CD14-positive monocyte (primary cell): Measurements from ENCODE around the gene SH3GLB1. TPM values are rescaled to one million over a fixed set of nuclear protein-coding genes. Genes with fewer than 3 reads are reported as not detected.

Experiments
- DNase-seq, 3 donors: peaks; one replicate each; pipeline ENCODE4 v3.0.0-alpha.2; 2011 to 2022
- H2AFZ ChIP-seq: 2 replicates; pipeline ENCODE4 v1.6.0; 2012; ENCODE audit warnings: mild to moderate bottlenecking, low read depth, low read length, inconsistent platforms; ENCODE audit not compliant: insufficient read depth, poor library complexity, severe bottlenecking
- H3K27ac ChIP-seq, 2 donors: 1 replicate in 1 of 2; 2 replicates in 1 of 2; pipeline ENCODE4 v1.5.1; 2012 to 2013; ENCODE audit warnings: low read length in 2 of 2, control low read depth in 1 of 2, inconsistent platforms in 1 of 2, low read depth in 1 of 2, mild to moderate bottlenecking in 1 of 2
- H3K27me3 ChIP-seq, 2 donors: one replicate each; pipeline versions ENCODE4 v1.6.0 to v1.6.1; 2011 to 2013; ENCODE audit warnings: low read length in 2 of 2; ENCODE audit not compliant: control insufficient read depth in 2 of 2, insufficient read depth in 2 of 2
- H3K36me3 ChIP-seq, 2 donors: replicated peaks in 1 of 2; 1 replicate in 1 of 2; 2 replicates in 1 of 2; pipeline versions ENCODE4 v1.5.1 to v1.6.1; 2012 to 2013; ENCODE audit warnings: low read length in 2 of 2, control low read depth in 1 of 2, inconsistent platforms in 1 of 2, mild to moderate bottlenecking in 1 of 2; ENCODE audit not compliant: insufficient read depth in 2 of 2, control insufficient read depth in 1 of 2
- H3K4me1 ChIP-seq, 2 donors: 1 replicate in 1 of 2; 2 replicates in 1 of 2; pipeline versions ENCODE4 v1.5.1 to v1.6.1; 2012 to 2013; ENCODE audit warnings: low read length in 2 of 2, control low read depth in 1 of 2, inconsistent platforms in 1 of 2, mild to moderate bottlenecking in 1 of 2, moderate library complexity in 1 of 2; ENCODE audit not compliant: insufficient read depth in 2 of 2, control insufficient read depth in 1 of 2
- H3K4me2 ChIP-seq: replicated peaks from 2 replicates; pipeline ENCODE3; 2012; ENCODE audit warnings: low read length, moderate library complexity, mild to moderate bottlenecking; ENCODE audit not compliant: poor library complexity, severe bottlenecking; ENCODE audit errors: extremely low read depth
- H3K4me3 ChIP-seq, 3 experiments: fragments of 200-600 bp in 1 of 3; sonication (generic) in 1 of 3; replicated peaks in 1 of 3; 1 replicate in 2 of 3; 2 replicates in 1 of 3; pipeline ENCODE4 v1.5.1; 2011 to 2013; ENCODE audit warnings: low read length in 3 of 3, mild to moderate bottlenecking in 3 of 3, control low read depth in 2 of 3, low read depth in 2 of 3, inconsistent platforms in 1 of 3, moderate library complexity in 1 of 3
- H3K79me2 ChIP-seq: 2 replicates; pipeline ENCODE4 v1.6.0; 2012; ENCODE audit warnings: mild to moderate bottlenecking, control low read depth, inconsistent platforms, low read length, moderate library complexity; ENCODE audit not compliant: insufficient read depth
- H3K9ac ChIP-seq: 2 replicates; pipeline ENCODE4 v1.6.0; 2017; ENCODE audit warnings: low read length, mild to moderate bottlenecking; ENCODE audit not compliant: insufficient read depth, poor library complexity, severe bottlenecking
- H3K9me3 ChIP-seq, 2 donors: replicated peaks in 1 of 2; 1 replicate in 1 of 2; 2 replicates in 1 of 2; pipeline versions ENCODE4 v1.5.1 to v1.6.1; 2012 to 2013; ENCODE audit warnings: low read length in 2 of 2, control low read depth in 1 of 2; ENCODE audit not compliant: control insufficient read depth in 1 of 2, insufficient read depth in 1 of 2
- H4K20me1 ChIP-seq: 2 replicates; pipeline ENCODE4 v1.6.0; 2012; ENCODE audit warnings: mild to moderate bottlenecking, low read length, control low read depth, moderate library complexity; ENCODE audit not compliant: insufficient read depth
- H3K27ac Mint-ChIP-seq, 7 donors: one replicate each; pipeline ENCODE4 v1.8.0; 2020; ENCODE audit warnings: mild to moderate bottlenecking in 7 of 7, mixed read lengths in 7 of 7, moderate library complexity in 6 of 7, inconsistent platforms in 2 of 7
- H3K27me3 Mint-ChIP-seq, 3 donors: one replicate each; pipeline ENCODE4 v1.8.0; 2021 to 2022; ENCODE audit warnings: low read depth in 3 of 3, mild to moderate bottlenecking in 3 of 3, mixed read lengths in 3 of 3, moderate library complexity in 3 of 3, inconsistent platforms in 1 of 3
- H3K36me3 Mint-ChIP-seq, 2 donors: one replicate each; pipeline ENCODE4 v1.8.0; 2020; ENCODE audit warnings: mixed read lengths in 2 of 2, inconsistent platforms in 1 of 2, mild to moderate bottlenecking in 1 of 2
- H3K4me1 Mint-ChIP-seq: one replicate; pipeline ENCODE4 v1.8.0; 2020; ENCODE audit warnings: mild to moderate bottlenecking, mixed read lengths
- H3K4me3 Mint-ChIP-seq, 2 donors: one replicate each; pipeline ENCODE4 v1.8.0; 2020; ENCODE audit warnings: mild to moderate bottlenecking in 2 of 2, mixed read lengths in 2 of 2, moderate library complexity in 1 of 2
- H3K9me3 Mint-ChIP-seq, 7 donors: one replicate each; pipeline ENCODE4 v1.8.0; 2020 to 2022; ENCODE audit warnings: mixed read lengths in 7 of 7, mild to moderate bottlenecking in 6 of 7, moderate library complexity in 6 of 7, inconsistent platforms in 2 of 7
- WGBS: methylation state at CpG from one replicate; pipeline ENCODE4 v1.1.5; 2013; ENCODE audit warnings: missing lambda C conversion rate; ENCODE audit not compliant: insufficient coverage; 5-methylcytosine and 5-hydroxymethylcytosine counted together
- intact Hi-C, 2 donors: fragments of 100-400 bp; cut with micrococcal nuclease; formaldehyde crosslinking; loops; one replicate each; pipeline versions ENCODE4 v1.15.0 to v1.15.1; 2023
- polyA plus RNA-seq, 3 donors: library from polyadenylated mRNA; depleted of rRNA in 1 of 3; unstranded in 2 of 3; stranded (reverse) in 1 of 3; fragments of 300-500 nt in 2 of 3; fragments of >200 nt in 1 of 3; fragmentation: Illumina TruSeq in 2 of 3; gene quantifications; 1 replicate in 2 of 3; 2 replicates in 1 of 3; pipeline ENCODE4 v1.2.3, GENCODE V29; 2012 to 2021
- TF ChIP-seq, protein P1 (sequence below): fragments of 200-600 bp; IDR thresholded peaks from one replicate; pipeline ENCODE4 v1.8.0; 2022; ENCODE audit warnings: antibody characterized with exemption, mild to moderate bottlenecking

SH3GLB1 gene
- polyA plus RNA-seq, 3 donors, result 21.9 to 92.3 (median 75.8) TPM

GRCh38 chr1:86713477-86713876 lies 9.1 kb downstream of the SH3GLB1 start:
- Mint-ChIP-seq H3K4me3 (no peak overlapping the region), H3K9me3 (no peaks in the 10 kb centered on the region), H3K27me3 (no peaks in the 10 kb centered on the region), H3K36me3 (peaks cover 18 to 29% of the 10 kb centered on the region in 2 donors), H3K27ac (peak overlapping the region in 3 of 7 donors; percentile 15 to 80 (median 51)), H3K4me1 (peaks cover 18% of the 10 kb centered on the region)
- intact Hi-C loops, result no loop called here
- DNase-seq, result no peak
- TF ChIP-seq, protein P1, sequence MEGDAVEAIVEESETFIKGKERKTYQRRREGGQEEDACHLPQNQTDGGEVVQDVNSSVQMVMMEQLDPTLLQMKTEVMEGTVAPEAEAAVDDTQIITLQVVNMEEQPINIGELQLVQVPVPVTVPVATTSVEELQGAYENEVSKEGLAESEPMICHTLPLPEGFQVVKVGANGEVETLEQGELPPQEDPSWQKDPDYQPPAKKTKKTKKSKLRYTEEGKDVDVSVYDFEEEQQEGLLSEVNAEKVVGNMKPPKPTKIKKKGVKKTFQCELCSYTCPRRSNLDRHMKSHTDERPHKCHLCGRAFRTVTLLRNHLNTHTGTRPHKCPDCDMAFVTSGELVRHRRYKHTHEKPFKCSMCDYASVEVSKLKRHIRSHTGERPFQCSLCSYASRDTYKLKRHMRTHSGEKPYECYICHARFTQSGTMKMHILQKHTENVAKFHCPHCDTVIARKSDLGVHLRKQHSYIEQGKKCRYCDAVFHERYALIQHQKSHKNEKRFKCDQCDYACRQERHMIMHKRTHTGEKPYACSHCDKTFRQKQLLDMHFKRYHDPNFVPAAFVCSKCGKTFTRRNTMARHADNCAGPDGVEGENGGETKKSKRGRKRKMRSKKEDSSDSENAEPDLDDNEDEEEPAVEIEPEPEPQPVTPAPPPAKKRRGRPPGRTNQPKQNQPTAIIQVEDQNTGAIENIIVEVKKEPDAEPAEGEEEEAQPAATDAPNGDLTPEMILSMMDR, result no peak
- H4K20me1 ChIP-seq, result peaks cover 100% of the 10 kb centered on the region
- peaks cover 20 to 41% of the 10 kb centered on the region in 2 donors for H3K36me3 ChIP-seq
- H3K4me1 ChIP-seq, result no peaks in the 10 kb centered on the region
- H3K4me2 ChIP-seq, result no peak overlapping the region
- H2AFZ ChIP-seq, result no peak overlapping the region
- H3K9ac ChIP-seq, result no peak overlapping the region
- H3K27me3 ChIP-seq, result no peaks in the 10 kb centered on the region
- H3K79me2 ChIP-seq, result peaks cover 100% of the 10 kb centered on the region
- H3K9me3 ChIP-seq, result no peaks in the 10 kb centered on the region
- H3K27ac ChIP-seq, result no peak overlapping the region
- no peak overlapping the region for H3K4me3 ChIP-seq
- 69% methylated on average over 2 of the region's 3 CpGs for WGBS

DNA sequence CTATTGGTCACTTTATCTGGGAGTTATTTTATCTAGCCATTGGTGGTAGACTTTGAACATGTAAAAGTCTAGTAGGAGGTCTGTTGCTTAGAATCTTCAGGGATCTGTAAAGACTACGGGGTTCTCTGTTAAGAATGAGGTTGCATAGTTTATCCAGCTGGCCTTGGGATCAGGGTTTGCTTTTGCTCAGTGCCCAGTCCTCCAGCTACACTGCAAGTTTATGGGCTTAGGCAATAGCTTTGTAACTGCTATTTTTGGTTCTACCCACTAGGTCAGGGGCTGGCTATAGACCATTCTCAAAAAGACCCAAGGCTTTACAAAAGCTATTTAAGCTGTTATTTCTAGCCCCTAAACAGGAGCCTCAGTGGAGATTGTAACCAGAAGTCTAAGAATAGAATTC lies 9.8 kb downstream of the SH3GLB1 start:
- peaks cover 26 to 46% of the 10 kb centered on the region in 2 donors for H3K36me3 ChIP-seq
- Mint-ChIP-seq H3K27ac (peak overlapping the region in 1 of 7 donors; percentile 56), H3K36me3 (peaks cover 19 to 32% of the 10 kb centered on the region in 2 donors), H3K4me1 (peaks cover 15% of the 10 kb centered on the region), H3K4me3 (no peak overlapping the region), H3K27me3 (no peaks in the 10 kb centered on the region), H3K9me3 (no peaks in the 10 kb centered on the region)
- H3K4me1 ChIP-seq, result no peaks in the 10 kb centered on the region
- no peak overlapping the region for H3K4me2 ChIP-seq
- H3K79me2 ChIP-seq, result peaks cover 98% of the 10 kb centered on the region
- TF ChIP-seq, protein P1, result no peak
- intact Hi-C loops, result no loop called here
- H3K9ac ChIP-seq, result no peak overlapping the region
- H3K9me3 ChIP-seq, result no peaks in the 10 kb centered on the region
- DNase-seq, result no peak
- H3K27ac ChIP-seq, result peak overlapping the region in 1 of 2 donors; percentile 46
- 100% methylated on average over 1 of the region's 1 CpG for WGBS
- no peak overlapping the region for H2AFZ ChIP-seq
- H3K4me3 ChIP-seq, result no peak overlapping the region
- H4K20me1 ChIP-seq, result peaks cover 99% of the 10 kb centered on the region
- H3K27me3 ChIP-seq, result no peaks in the 10 kb centered on the region
